Pancreas (tissue), 10 donors: ENCODE data around the gene MT1H. TPM values are rescaled to one million over a fixed set of nuclear protein-coding genes. Genes with fewer than 3 reads are reported as not detected.

ENCODE experiments used
- ATAC-seq, 4 donors: fragments of 200-7000 bp; cut with Tn5 transposase; one replicate each; pipeline versions ENCODE4 v1.8.0 to v1.9.1; 2020; ENCODE audit warnings: mild to moderate bottlenecking in 4 of 4, moderate library complexity in 4 of 4
- DNase-seq, 6 donors: peaks; one replicate each; pipeline ENCODE4 v3.0.0-alpha.2; 2020
- FAIRE-seq: peaks from 2 replicates; lab custom pipeline; 2012; peaks lifted over from hg19 to GRCh38; lab: Jason Lieb, UNC
- H3K27ac ChIP-seq, 4 donors: fragments of 200-600 bp; sonication (generic); 1 replicate in 3 of 4; 2 replicates in 1 of 4; pipeline versions ENCODE4 v1.5.0 to v1.8.0; 2020
- H3K27me3 ChIP-seq, 4 donors: fragments of 200-600 bp; one replicate each; pipeline ENCODE4 v1.8.0; 2021
- H3K36me3 ChIP-seq, 3 donors: fragments of 200-600 bp; sonication (generic) in 1 of 3; one replicate each; pipeline versions ENCODE4 v1.5.0 to v1.8.0; 2020 to 2021
- H3K4me1 ChIP-seq, 3 donors: fragments of 200-600 bp; one replicate each; pipeline ENCODE4 v1.8.0; 2021
- H3K4me3 ChIP-seq, 4 donors: fragments of 200-600 bp; sonication (generic) in 2 of 4; one replicate each; pipeline versions ENCODE4 v1.5.0 to v1.8.0; 2020 to 2021
- H3K9me3 ChIP-seq, 4 donors: fragments of 200-600 bp; one replicate each; pipeline ENCODE4 v1.8.0; 2021
- WGBS, 2 donors: extraction: QIAGEN DNeasy Blood & Tissue Kit; methylation state at CpG; one replicate each; pipeline ENCODE4 v1.1.7; 2013; 5-methylcytosine and 5-hydroxymethylcytosine counted together
- intact Hi-C, 3 donors: fragments of 100-400 bp; cut with DNase I; formaldehyde crosslinking; loops; one replicate each; pipeline versions ENCODE4 v1.11.1 to v1.14.2; 2022
- polyA plus RNA-seq, 2 donors: library from polyadenylated mRNA; stranded (reverse); fragments of 200-250 nt; gene quantifications; one replicate each; pipeline ENCODE4 v1.2.3, GENCODE V29; 2013
- total RNA-seq, 6 donors: library from RNA; stranded (reverse); fragmentation: NEBNext Ultra II Directional in 4 of 6; extraction: Animal tissue kit (Norgen Biotek cat#: 25700) in 4 of 6; gene quantifications; one replicate each; pipeline versions ENCODE4 v1.2.1 to v1.2.4, GENCODE V29; 2021 to 2023
- TF ChIP-seq, protein P1 (sequence below), 4 donors: fragments of 200-600 bp; sonication (generic) in 3 of 4; IDR thresholded peaks; one replicate each; pipeline versions ENCODE4 v1.5.0 to v1.8.0; 2021; ENCODE audit warnings: antibody characterized with exemption in 4 of 4
- donor health status: healthy with polysubstance abuse.
- donor health status: DM: no; HTN: no; CAD: no; lungs with moderate emphysema.
- donor health status: DM: no; HTN: no; CAD: no.
- donor health status: control.
- donor health status: control.
- donor health status: Bipolar disorder and iron deficiency.
- donor health status: DM: yes; HTN: yes; CAD: no.
- donor health status: DM: no; HTN: no; CAD: no.
- donor health status: DM: no; HTN: no; CAD: no.
- donor health status: DM: yes; HTN: yes; CAD: no.

MT1H gene
- total and polyA plus RNA-seq, 8 donors: 8.3 to 106 (median 21.1) TPM

DNA sequence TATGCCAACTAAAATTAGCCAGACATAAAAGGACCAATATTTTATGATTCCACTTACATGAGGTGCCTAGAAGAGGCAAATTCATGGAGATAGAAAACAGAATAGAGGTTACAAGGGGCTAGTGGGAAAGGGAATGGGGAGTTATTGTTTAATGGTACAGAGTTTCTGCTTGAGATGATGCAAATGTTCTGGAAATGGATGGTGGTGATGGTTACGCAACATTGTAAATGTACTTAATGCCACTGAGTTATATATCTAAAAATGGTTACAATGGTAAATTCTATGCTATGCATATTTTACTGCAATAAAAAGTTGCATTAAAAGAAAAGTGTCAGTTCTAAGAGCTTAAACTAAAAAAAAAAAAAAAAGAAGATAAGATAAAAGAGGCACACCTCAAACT lies 30.6 kb downstream of the MT1H start:
- TF ChIP-seq, protein P1, sequence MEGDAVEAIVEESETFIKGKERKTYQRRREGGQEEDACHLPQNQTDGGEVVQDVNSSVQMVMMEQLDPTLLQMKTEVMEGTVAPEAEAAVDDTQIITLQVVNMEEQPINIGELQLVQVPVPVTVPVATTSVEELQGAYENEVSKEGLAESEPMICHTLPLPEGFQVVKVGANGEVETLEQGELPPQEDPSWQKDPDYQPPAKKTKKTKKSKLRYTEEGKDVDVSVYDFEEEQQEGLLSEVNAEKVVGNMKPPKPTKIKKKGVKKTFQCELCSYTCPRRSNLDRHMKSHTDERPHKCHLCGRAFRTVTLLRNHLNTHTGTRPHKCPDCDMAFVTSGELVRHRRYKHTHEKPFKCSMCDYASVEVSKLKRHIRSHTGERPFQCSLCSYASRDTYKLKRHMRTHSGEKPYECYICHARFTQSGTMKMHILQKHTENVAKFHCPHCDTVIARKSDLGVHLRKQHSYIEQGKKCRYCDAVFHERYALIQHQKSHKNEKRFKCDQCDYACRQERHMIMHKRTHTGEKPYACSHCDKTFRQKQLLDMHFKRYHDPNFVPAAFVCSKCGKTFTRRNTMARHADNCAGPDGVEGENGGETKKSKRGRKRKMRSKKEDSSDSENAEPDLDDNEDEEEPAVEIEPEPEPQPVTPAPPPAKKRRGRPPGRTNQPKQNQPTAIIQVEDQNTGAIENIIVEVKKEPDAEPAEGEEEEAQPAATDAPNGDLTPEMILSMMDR (IDR thresholded peaks at IDR 0.05): no peak
- Histone ChIP-seq H3K27me3 (no peaks in the 10 kb centered on the region), H3K4me1 (peaks cover 0 to 4% (median 0%) of the 10 kb centered on the region in 3 donors), H3K36me3 (no peaks in the 10 kb centered on the region), H3K27ac (no peak overlapping the region), H3K4me3 (no peak overlapping the region), H3K9me3 (no peaks in the 10 kb centered on the region)
- FAIRE-seq: no peak
- intact Hi-C loops: loop anchor here in 1 of 3 donors (10.0 kb wide), 1 partner anchor 115 kb away; the partner anchor contains the start of gene MT3
- WGBS, 2 donors: 19 to 63% methylated on average over 1 of the region's 1 CpG
- no peak for ATAC-seq
- no peak for DNase-seq

DNA sequence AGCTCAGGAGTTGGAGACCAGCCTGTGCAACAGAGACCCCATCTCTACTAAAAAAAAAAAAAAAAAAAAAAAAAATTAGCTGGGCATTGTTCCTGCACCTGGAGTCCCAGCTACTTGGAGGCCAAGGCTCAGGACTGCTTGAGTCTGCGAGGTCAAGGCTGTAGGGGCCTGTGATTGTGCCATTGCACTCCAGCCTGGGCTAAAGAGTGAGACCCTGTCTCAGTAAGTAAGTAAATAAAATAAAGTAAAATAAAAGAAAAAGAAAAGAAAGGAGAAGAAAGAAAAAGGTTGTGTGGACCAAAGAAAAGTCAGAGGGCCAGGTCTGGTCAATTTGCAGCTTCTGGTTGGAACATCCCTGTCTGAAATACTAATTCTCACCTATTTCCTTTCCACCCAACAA lies 31.0 kb downstream of the MT1H start:
- Histone ChIP-seq H3K4me3 (no peak overlapping the region), H3K4me1 (peaks cover 0 to 4% (median 0%) of the 10 kb centered on the region in 3 donors), H3K27ac (no peak overlapping the region), H3K36me3 (no peaks in the 10 kb centered on the region), H3K9me3 (no peaks in the 10 kb centered on the region), H3K27me3 (no peaks in the 10 kb centered on the region)
- intact Hi-C loops: loop anchor here in 1 of 3 donors (10.0 kb wide), 1 partner anchor 116 kb away; the partner anchor contains the start of gene MT3
- TF ChIP-seq, protein P1 (IDR thresholded peaks at IDR 0.05): no peak
- FAIRE-seq (no peak), ATAC-seq (no peak), DNase-seq (no peak)
- 88 to 100% methylated on average over 1 of the region's 1 CpG for WGBS, 2 donors

DNA sequence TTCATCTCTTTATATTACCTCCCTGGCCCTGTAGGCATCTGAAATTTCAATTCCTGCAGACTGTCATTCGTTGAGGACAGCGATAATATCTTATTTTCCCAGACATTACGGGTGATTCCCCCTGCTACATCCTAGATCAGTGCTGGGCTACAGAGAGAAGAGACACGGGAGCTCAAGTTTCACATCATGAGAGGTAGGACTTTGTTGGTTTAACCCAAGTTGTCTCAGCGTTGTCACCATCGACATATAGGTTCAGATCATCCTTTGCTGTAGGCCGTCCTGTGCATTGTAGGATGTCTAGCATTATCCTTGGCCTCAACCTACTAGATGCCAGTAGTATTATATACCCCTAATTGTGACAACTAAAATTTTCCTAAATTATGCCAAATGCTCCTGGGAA lies 31.9 kb downstream of the MT1H start:
- ATAC-seq (no peak), FAIRE-seq (no peak), DNase-seq (no peak)
- Histone ChIP-seq H3K27ac (no peak overlapping the region), H3K9me3 (no peaks in the 10 kb centered on the region), H3K4me1 (peaks cover 0 to 4% (median 0%) of the 10 kb centered on the region in 3 donors), H3K36me3 (no peaks in the 10 kb centered on the region), H3K27me3 (no peaks in the 10 kb centered on the region), H3K4me3 (no peak overlapping the region)
- 84% methylated on average over 7 of the region's 7 CpGs for WGBS, 2 donors
- TF ChIP-seq, protein P1 (IDR thresholded peaks at IDR 0.05): no peak
- intact Hi-C loops: loop anchor here in 1 of 3 donors (10.0 kb wide), 1 partner anchor 117 kb away; the partner anchor contains the start of gene MT3

DNA sequence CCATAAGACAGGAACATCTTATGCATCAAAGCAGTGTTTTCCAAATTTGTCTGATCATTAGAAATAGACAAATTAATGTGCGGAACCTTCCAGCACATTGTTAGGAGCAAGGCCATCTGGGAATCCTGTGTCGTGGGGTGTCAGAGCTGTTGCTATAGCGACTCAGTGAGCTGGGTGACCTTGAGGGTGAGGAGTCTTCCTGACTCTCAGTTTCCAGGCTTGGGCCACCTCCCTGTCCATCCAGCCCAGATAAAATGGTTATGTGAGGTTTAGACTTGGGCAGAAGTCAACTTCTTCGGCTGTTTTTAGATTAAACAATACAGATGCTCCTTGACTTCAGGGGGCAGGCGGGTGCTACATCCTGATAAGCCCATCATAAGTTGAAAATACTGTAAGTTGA lies 33.2 kb downstream of the MT1H start:
- Histone ChIP-seq H3K9me3 (no peaks in the 10 kb centered on the region), H3K27me3 (no peaks in the 10 kb centered on the region), H3K36me3 (no peaks in the 10 kb centered on the region), H3K4me3 (no peak overlapping the region), H3K27ac (no peak overlapping the region), H3K4me1 (peaks cover 0 to 4% (median 0%) of the 10 kb centered on the region in 3 donors)
- ATAC-seq: no peak
- no peak for FAIRE-seq
- TF ChIP-seq, protein P1 (IDR thresholded peaks at IDR 0.05): no peak
- WGBS, 2 donors: 83 to 88% methylated on average over 5 of the region's 5 CpGs
- intact Hi-C loops: loop anchor here in 1 of 3 donors (10.0 kb wide), 1 partner anchor 118 kb away; the partner anchor contains the start of gene MT3
- no peak for DNase-seq
